GM12865 (cell line): ENCODE data around the gene CTNNA3.

Source experiments
- DNase-seq: peaks from one replicate; pipeline ENCODE4 v3.0.0; 2010; ENCODE audit warnings: low read depth
- H3K4me3 ChIP-seq: 2 replicates; pipeline ENCODE4 v1.5.1; 2011; ENCODE audit warnings: mild to moderate bottlenecking, low read depth, low read length, control low read depth
- TF ChIP-seq, protein P1 (sequence below): IDR thresholded peaks from 2 replicates; pipeline ENCODE4 v1.5.1; 2011; ENCODE audit warnings: low read length, control low read depth, low read depth, inconsistent platforms; ENCODE audit not compliant: insufficient read depth; ENCODE audit errors: missing control alignments

The CTNNA3 gene

DNA sequence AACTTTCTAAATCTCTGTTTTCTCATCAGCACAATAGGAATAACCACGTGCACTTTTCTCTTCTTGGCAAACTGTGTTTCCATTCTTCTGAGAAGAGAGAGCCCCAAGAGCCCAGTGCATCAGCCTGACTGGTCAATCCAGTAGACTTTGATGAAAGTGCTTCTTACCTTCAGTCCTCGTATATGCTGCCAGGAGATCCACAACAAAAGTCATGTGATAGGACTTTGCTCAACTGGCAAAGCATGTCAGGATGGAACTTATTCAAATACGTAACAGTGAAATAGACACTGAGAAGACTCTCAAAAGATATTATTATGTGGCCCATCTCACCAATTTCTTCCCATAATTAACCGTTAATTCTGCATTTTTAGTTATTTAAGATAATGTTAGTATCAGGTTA lies 1801.6 kb downstream of the CTNNA3 start:
- no peak for DNase-seq
- no peak overlapping the region for H3K4me3 ChIP-seq
- TF ChIP-seq, protein P1, sequence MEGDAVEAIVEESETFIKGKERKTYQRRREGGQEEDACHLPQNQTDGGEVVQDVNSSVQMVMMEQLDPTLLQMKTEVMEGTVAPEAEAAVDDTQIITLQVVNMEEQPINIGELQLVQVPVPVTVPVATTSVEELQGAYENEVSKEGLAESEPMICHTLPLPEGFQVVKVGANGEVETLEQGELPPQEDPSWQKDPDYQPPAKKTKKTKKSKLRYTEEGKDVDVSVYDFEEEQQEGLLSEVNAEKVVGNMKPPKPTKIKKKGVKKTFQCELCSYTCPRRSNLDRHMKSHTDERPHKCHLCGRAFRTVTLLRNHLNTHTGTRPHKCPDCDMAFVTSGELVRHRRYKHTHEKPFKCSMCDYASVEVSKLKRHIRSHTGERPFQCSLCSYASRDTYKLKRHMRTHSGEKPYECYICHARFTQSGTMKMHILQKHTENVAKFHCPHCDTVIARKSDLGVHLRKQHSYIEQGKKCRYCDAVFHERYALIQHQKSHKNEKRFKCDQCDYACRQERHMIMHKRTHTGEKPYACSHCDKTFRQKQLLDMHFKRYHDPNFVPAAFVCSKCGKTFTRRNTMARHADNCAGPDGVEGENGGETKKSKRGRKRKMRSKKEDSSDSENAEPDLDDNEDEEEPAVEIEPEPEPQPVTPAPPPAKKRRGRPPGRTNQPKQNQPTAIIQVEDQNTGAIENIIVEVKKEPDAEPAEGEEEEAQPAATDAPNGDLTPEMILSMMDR, result no peak

DNA sequence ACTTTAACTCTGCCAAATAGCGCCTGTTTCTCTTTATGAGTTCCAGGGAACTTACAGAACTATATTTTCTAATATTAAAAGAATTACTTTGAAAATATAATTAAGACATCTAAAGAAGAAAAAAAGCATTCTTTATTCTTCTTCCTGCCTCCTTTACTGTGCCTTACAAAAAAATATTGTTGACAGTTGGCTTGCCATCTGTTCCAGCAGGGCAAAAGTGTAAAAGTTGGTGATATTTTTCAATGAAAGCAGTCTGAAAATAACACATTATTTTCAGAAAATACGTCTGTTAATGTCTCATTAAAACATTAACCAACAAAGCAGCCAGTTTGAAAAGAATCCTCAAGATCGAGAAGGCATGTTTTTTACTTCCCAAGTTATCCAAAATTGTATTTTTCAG lies 1802.3 kb downstream of the CTNNA3 start:
- no peak overlapping the region for H3K4me3 ChIP-seq
- TF ChIP-seq, protein P1, result no peak
- no peak for DNase-seq

- DNase-seq, result no peak
- H3K4me3 ChIP-seq, result no peak overlapping the region
- TF ChIP-seq, protein P1, result no peak
These were observed 1803.7 kb downstream of the CTNNA3 start for GRCh38 chr10:65892284-65892683.

DNA sequence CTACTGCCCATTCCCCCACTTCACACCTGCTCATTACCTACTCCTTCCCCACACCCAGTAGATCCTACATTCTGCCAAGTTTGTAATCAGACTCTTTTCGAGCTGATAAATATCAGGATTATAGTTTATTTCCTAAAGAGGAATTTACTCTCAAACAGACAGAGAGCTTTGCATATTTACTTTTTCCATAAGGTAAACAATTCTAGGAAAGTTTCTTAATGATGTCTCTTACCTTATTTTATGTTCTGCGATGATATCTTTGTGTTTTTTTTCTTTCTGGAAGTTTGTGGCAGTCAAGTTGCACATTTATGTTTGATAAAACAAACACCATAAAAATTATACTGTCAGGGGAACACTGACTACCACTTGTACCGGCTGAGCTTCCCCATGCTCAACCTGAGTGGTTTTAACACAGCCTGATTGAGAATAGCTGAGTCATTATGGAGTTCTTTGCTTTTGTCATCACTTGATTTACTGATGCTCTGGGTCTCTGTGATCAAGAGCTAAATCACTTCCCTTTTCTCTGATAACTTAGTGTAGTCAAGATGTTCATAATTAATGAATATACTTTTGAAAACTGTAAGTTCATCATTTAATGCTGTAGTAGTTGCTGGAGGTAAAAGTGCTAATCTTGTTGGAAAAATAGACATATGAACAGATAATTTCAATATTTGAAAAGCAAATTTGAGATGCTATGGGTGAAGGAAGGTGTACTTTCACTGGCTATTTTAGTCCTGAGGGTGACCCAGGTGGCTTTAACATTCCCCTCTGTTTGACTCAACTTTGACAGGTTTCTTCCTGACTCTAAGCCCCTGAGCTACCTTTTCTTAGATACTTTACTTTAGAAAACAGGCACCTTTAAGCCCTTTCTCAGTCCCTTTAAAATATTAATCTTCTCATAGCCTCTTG lies 1804.7 kb downstream of the CTNNA3 start:
- DNase-seq, result peak; percentile 56
- peak overlapping the region; percentile 42 for H3K4me3 ChIP-seq
- TF ChIP-seq, protein P1, result no peak

DNA sequence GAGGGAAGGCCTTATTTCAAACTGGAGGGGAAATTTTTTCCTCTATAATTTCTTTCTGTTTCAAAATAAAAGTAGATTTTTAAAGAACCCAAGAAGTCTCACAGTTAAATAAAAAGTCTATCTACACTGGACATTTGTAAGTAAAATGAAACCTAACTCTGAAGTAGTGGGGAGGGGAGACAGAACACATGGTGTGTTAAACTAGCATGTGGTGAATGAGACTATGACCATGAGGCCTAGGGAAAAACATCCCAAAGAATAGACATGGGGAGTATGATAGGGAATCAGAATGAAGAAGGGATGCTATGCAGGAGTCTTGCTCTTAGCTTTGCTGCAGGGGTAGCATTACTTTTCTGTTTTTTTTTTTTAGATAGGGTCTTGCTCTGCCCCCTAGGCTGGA lies 1831.5 kb downstream of the CTNNA3 start:
- TF ChIP-seq, protein P1, result no peak
- H3K4me3 ChIP-seq, result no peak overlapping the region
- DNase-seq, result no peak

DNA sequence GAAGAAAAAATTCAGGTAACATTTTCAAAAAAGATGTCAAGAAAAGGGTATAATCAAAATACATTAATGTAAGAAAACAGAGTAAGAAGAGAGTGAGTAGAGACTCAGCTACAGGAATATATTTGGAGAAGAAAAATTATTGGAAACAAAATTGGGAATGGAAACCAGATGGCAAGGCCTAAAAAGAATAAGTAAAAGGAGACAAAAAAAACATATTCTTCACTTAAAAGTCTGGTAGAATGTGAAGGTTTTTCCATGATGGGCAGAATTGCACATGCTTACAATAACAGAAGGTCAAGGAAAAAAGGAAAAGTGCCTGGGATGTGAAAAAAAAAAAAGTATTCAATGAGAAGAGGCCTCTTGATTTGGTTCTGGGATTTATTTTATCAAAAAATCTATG lies 1832.0 kb downstream of the CTNNA3 start:
- TF ChIP-seq, protein P1, result no peak
- DNase-seq, result no peak
- H3K4me3 ChIP-seq, result no peak overlapping the region
